GM21576 (cell line): Measurements from ENCODE around the gene CMYA5.
"Not testable (repeated sequence)": the region's sequence is repeated elsewhere in the genome, so short reads cannot be mapped to it uniquely, and the experiment has no call there.

Experiments
- ATAC-seq: cut with Tn5 transposase; IDR thresholded peaks from one replicate; pipeline ENCODE4 v1.9.1; 2021; ENCODE audit warnings: mild to moderate bottlenecking, moderate library complexity; ENCODE audit not compliant: unreplicated experiment

The CMYA5 gene

GRCh38 chr5:79702606-79703380, 13.2 kb downstream of the CMYA5 start:
- no peak for ATAC-seq

- no peak for ATAC-seq
These were observed 13.7 kb downstream of the CMYA5 start for GRCh38 chr5:79703381-79703645.

- no peak for ATAC-seq
These were observed 14.9 kb downstream of the CMYA5 start for GRCh38 chr5:79704553-79704952.

- ATAC-seq: no peak
These were observed 16.0 kb downstream of the CMYA5 start for GRCh38 chr5:79705632-79706031.

GRCh38 chr5:79706317-79706716, 16.7 kb downstream of the CMYA5 start:
- not testable (repeated sequence) for ATAC-seq

GRCh38 chr5:79707535-79707934, 17.9 kb downstream of the CMYA5 start:
- ATAC-seq: no peak

- no peak for ATAC-seq
These were observed 23.1 kb downstream of the CMYA5 start for GRCh38 chr5:79712741-79713140.

- no peak for ATAC-seq
These were observed 24.1 kb downstream of the CMYA5 start for GRCh38 chr5:79713727-79714126.

GRCh38 chr5:79716839-79717238, 27.2 kb downstream of the CMYA5 start:
- no peak for ATAC-seq

- no peak for ATAC-seq
These were observed 30.5 kb downstream of the CMYA5 start for GRCh38 chr5:79720096-79720495.

- ATAC-seq: no peak
These were observed 38.1 kb downstream of the CMYA5 start for GRCh38 chr5:79727451-79728355.

- no peak for ATAC-seq
These were observed 38.8 kb downstream of the CMYA5 start for GRCh38 chr5:79728396-79728795.

GRCh38 chr5:79729679-79730078, 40.0 kb downstream of the CMYA5 start:
- no peak for ATAC-seq

GRCh38 chr5:79730564-79730963, 40.9 kb downstream of the CMYA5 start:
- no peak for ATAC-seq

- no peak for ATAC-seq
These were observed 42.1 kb downstream of the CMYA5 start for GRCh38 chr5:79731775-79732174.

- no peak for ATAC-seq
These were observed 47.2 kb downstream of the CMYA5 start for GRCh38 chr5:79736528-79737514.

- no peak for ATAC-seq
These were observed 48.7 kb downstream of the CMYA5 start for GRCh38 chr5:79738349-79738748.

GRCh38 chr5:79742549-79743136, 53.0 kb downstream of the CMYA5 start:
- no peak for ATAC-seq

GRCh38 chr5:79743846-79744605, 54.4 kb downstream of the CMYA5 start:
- no peak for ATAC-seq

- ATAC-seq: no peak
These were observed 55.6 kb downstream of the CMYA5 start for GRCh38 chr5:79745255-79745654.
